NCI-H1436 (cell line): ENCODE data around the gene PTGDS.

Experiments
- DNase-seq: peaks from one replicate; lab custom pipeline; 2025; lab: John Stamatoyannopoulos, UW

PTGDS gene

DNA sequence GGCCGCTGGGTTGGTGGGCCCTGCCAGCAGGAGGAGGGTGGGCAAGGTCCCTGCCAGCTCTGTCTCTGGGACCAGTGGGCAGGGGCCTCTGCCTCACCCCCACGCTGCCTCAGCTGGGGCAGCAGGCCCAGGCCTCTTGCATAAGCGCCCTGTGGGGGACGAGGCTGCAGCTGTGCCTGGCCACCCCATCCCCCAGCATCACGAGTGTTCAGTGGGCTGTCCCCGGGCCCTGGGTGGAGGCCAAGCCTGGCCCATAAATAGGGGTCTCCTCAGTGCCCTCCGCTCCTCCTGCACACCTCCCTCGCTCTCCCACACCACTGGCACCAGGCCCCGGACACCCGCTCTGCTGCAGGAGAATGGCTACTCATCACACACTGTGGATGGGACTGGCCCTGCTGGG is at the start of gene PTGDS:
PTGDS (plus strand) TSS at position 282 of the 400 bp plus-strand sequence; CDS start at position 357, 75 bp downstream.
- no peak for DNase-seq

DNA sequence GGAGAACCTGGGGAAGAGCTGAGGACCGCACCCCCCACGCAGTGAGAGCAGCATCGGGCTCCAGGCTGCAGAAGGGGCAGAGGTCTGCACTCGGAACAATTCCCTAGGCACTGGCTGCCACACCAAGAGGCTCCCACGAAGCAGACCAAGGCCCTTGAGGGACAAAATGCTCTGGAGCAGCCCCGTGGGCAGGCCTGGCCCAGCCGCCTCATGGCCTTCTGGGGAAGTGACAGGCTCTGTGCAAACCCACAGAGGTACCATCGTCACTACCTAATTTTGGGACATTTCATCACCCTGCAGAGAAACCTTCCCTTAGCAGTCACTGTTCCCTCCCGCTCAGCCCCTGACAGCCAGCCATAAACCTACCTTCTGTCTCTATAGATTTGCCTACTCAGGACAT is 48.7 kb upstream of the PTGDS start:
- DNase-seq: no peak

DNA sequence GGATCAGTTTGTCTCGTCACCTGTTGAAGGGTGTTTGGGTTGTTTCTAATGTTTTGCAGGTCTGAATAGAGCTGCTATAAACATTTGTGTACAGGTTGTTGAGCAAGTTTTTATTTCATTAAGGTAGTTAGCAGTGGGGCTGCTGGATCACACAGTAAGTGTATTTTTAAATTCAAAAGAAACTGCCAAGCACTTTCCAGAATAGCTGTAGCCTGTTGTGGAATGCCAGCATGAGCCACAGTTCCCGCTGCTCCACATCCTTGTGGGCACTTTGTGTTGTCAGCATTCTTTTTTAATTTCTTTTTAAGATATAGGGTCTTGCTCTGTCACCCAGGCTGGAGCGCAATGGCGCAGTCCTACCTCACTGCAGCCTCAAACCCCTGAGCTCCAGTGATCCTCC is 47.3 kb upstream of the PTGDS start:
- DNase-seq: no peak

DNA sequence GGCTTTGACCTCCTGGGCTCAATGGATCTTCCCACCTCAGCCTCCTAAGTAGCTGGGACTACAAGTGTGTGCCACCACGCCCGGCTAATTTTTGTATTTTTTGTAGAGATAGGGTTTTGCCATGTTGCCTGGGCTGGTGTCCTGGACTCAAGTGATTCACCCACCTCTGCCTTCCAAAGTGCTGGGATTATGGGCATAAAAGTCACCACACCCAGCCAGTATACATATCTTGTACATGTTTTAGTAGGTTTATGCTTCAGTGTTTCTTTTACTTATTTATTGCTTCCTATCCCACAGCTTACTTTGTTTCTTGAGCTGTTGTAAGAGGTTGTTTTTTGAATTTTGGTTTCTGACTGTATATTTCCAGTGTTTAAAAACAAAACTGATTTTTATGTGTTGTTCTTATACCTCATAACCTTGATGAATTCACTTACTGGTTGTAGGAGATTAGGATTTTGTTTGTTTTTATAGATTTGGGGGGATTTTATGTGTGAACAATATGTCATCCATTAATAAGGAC is 45.6 kb upstream of the PTGDS start:
- DNase-seq: no peak

DNA sequence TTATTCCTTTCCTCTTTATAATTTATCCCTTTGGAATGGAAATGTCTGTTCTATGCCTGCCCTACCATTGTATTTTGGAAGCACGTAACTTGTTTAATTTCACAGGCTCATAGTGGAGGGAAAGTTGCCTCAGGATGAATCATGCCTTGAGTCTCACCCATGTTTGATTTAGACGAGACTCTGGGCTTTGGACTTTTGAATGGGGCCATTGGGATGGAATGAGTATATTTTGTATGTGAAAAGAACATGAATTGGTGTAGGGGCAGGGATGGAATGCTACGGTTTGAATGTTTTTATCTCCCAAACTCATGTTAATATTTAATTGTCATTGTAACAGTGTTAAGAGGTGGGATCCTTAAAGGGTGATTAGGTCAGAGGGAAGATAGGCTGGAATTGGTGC is 43.0 kb upstream of the PTGDS start:
- no peak for DNase-seq

DNA sequence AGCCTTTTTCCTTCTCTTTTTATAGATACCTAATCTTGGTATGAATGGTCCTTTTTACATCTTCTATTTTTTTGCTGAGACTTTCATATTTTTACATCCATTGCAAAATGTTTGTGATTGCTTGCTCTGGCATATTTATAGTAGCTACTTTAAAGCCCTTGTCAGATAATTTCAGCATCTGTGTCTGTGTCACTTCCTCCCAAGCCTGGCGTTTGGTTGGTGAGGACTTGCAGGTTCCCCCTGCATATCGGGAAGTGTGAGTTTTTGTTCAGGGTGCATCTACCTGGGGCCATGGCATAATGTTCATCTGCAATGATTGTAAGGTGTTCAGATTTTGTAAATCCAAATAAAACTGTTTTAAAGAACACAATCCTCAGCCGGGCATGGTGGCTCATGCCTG is 41.7 kb upstream of the PTGDS start:
- DNase-seq: no peak

DNA sequence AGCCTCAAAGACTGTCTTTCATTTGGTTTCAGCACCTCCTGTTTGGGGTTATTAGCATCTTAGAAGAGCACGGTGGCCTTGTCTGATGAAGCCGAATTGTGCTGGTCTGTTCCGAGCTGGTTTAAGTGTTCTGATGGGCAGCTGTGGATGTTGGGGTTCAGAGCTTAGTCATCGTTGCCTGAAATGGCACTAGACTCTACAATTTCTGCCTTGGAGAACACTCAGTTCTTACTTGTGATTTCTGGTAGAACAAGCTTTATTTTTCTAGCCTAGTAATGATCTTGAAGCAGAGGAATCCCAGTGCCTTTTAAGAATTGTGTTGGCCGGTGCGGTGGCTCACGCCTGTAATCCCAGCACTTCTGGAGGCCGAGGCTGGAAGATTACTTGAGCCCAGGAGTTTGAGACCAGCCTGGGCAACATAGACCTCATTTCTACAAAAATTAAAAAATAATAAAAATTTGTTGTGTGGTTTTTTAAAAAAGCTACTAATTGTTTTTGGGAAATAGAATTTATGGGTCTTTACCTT is 40.6 kb upstream of the PTGDS start:
- no peak for DNase-seq

DNA sequence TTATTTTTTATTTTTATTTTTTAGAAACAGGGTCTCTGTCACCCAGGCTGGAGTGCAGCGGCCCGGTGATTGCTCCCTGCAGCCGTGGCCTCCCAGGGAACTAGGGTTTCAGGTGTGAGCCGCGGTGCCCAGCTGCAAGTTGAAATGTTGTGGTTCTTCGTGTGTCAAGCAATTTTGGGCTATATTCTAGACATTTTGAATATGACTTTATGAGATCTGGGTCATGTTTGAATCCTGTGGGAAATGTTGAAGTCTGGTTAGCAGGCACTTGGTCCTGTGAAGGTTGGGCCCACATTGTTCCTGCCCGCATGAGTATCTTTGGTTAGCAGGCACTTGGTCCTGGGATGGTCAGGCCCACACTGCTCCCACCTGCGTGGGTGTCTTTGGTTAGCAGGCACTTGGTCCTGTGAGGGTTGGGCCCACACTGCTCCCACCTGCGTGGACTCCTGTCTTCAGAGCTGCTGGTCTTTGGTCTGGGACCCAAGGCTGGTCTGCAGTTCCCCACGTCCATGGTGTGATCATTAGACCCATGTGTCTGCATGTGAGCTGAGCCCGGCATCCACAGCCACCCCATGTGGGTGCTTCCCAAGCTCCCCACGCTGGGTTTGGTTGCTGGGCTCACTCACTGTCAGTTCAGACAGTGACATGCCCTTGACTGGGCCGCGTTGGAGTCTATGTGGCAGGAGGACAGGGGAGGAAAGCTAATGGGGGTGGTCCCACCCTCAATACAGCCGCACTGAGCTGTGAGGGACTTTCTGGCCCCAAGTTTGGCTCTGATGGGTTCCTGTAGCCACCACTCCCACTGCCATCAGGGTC is 39.9 kb upstream of the PTGDS start:
- DNase-seq: no peak

DNA sequence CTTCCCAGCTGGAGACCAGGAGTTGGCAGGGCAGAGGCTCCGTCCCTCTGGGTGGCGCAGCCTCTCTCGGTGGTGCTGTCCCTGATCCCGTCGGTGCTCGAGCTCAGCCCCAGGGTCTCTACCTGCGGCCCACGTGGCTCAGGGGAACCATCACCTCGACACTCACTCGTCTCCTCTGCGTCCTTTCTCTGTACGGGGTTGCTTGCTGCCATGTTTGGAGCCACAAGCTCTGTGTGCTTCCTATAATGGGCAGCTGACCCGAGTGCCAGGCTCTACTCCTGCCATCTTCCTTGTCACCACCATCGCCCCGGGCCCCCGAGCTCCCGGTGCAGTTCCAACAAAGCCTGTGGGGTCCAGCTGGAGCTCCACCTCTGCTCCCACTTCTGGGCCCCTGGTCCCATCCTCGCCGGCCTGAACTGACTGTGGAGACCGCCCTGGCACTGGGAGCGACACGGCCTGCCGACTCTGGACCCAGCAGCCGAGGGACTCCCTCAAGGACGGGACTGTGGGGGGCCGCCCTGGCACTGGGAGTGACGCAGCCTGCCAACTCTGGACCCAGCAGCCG is 37.8 kb upstream of the PTGDS start:
- no peak for DNase-seq

DNA sequence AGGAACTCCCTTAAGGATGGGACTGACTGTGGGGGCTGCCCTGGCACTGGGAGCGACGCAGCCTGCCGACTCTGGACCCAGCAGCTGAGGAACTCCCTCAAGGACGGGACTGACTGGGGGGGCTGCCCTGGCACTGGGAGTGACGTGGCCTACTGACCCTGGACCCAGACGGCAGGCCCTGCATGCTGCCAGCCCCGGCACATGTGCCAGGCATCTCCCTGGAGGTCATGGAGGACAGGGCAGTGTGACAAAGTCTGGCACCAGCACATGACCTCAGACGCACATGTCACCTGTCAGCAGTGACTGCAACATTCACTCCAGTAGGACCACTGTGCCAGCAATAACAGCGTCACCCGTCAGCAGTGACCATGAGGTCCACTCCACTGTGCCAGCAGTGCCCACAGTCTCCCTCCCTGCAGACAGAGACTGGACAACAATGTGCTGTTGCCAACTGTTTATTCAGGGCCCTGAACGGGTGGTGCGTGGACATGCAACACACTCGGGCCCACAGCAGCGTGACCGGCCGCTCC is 37.2 kb upstream of the PTGDS start:
- no peak for DNase-seq

DNA sequence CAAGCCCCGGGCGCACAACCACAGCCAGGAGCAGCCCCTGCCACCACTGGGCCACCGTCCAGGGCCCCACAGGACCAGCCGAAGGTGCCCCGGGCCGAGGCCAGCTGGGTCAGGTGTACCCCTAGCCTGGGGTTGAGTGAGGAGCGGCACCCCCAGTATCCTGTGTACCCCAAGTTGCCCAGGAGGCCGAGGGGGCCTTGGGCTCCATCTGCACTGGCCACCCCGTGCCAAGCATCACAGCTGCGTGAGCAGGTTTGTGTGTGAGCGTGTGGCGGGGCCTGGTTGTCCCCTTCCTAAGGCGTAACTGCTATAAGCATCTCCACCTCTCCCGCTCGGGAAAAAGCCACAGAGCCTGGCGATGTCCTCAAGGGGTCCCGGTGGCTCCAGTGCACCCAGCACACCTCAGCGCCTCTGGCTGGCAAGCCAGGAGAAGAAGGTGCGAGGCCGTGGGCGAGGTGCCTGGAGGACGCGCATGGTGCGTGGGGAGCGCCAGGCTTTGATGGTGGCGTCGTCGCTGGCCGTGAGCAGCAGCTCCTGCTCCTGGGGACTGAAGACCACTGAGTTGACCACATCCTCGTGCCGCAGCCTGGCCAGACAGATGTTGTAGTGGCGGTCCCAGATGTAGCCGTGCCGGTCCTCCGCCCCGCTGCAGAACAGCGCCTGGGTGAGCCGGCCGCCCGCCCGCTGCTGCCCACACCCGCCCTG is 36.6 kb upstream of the PTGDS start:
- DNase-seq: no peak

DNA sequence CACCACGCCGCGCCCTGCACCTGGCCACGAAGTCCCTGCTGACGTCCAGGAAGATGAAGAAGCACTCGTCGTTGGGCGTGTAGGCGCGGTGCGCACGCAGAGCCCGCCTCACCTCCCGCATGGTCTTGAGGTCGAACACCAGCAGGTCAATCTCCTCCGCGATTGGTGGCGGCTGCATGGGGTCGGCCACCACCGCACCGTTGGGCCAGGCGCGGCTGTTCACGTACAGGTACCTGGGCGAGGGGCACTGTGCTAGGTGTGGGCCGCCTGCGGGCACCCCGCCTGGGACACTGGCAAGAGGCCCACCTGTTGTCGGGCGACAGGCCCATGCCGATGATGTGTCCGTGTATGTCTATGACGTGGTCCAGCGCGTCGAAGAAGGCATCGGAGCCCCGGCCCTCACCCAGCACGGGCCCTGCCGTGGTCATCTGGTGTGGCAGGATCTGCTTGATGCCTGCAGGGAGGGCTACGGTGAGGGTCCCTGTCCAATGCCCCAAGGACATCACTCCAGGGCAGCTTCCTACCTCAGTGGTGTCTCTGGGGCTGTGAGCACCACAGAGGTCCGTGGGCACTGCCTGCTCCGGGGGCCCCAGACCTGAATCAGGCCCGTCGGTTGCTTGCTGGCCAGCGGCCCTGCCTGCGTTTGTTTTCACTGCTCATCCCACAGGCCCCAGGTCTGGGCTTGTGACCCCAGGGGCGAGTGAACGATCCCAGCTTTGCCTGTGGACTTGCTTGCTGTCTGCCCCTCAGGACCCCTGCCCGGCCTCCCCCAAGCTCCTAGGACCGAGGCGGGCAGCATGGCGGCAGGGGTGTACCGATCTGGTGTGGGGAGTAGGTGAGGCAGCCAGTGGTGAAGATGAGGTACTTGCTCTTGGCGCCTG is 35.8 kb upstream of the PTGDS start:
- DNase-seq: no peak

DNA sequence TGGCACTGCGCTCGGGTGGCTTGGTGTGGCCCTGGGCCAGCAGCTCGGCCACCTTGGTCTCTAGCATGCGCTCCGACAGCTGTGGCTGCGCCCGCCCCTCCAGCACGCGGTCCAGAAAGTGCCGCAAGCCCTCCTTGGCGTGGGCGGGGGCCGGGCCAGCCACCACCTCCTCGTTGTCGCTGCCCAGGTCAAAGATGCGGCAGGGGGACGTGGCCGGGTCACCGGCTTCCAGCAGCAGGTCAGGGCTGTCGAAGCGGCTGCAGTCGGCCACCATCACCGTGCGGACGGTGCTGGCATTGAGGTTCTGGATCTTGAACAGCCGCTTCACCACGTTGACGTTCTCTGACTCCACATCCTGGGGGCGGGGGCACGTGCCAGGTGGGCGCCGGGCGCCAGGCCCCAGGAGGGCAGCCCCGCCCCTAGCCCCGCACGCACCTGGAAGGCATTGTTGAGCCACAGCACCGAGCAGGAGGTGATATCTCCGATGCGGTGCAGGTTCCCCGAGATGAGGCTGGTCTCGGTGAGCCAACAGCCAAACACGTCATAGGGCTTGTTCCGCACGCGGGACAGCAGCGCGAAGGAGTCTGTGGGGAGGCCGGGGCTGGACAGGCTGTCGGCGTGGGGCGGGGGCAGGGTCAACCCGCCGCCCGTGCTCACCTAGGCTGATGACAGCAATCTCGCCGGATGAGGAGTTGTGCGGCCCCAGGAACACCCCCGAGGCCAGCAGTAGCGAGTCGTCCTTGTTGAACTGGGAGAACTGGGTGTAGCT is 35.0 kb upstream of the PTGDS start:
- DNase-seq: no peak

DNA sequence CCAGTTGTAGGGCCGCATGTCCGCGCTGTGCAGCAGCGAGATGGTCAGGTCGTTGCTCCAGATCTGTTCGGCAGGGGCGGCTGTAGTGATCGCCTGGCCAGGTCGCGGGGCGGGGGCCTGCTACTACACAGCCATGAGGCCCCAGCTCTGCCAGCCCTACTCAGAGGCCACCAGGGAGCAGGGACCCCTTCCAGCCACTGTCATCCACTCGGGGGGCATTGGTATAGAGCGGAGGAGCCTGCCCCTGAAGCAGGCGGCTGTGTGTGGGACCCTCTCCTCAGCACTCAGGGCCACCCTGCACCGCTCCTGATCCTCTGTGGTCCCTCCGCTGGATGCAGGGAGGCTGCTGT is 34.4 kb upstream of the PTGDS start:
- DNase-seq: no peak

DNA sequence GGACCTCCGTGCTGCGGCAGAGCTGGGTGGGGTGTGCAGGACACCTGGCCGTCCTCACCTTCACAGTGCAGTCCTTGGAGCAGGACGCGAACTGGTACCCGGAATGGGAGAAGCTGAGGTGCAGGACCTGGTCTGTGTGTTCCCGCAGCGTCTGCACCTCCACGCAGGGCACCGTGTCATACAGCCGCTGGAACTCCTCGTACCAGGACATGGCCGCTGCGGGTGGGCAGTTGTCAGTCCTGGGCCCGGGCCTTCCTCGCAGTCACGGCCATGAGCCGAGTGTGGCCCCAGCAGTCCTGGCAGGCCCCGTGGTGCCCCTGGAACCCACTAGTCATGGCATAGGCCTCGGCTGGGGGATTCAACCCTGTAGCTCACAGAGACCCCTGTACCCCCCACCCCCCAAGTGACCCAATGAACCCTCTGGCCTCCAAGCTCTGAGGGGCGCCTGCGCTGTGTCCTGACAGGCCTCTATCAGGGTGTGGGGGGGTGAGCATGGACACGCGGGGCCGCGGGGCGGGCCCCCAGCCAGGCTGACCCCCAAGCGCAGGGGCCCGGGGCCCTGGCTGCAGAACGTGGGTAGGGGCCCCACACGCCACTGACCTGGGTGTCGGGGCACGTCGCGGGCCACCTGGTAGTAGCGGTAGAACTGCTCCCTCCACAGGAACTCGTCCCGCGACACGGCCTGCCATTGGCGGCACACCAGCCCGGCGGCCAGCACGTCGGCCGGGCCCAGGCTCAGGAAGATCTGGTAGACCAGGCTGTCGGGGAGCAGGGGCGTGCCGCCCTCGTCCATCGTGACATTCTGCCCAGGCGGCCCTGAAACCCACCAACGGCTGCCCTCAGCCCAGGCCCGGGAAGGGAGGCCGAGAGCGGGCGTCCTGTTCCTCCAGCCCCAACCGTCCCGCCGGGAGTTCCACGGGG is 33.8 kb upstream of the PTGDS start:
- no peak for DNase-seq

DNA sequence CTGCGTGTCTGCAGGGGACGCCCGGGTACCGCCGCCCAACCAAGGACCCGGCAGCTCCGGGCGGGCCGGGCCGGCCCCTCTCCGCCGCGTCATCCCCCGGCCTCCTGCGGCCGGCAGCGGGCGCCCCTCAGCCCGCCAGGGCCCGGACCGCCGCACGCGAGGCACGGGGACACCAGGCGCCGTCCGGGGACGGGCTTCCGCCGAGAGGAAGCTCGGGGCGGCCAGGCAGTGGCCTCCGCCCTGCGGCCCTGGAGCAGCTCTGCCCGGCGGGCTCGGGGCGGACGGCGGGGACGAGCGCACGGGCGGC is 33.1 kb upstream of the PTGDS start:
- no peak for DNase-seq

DNA sequence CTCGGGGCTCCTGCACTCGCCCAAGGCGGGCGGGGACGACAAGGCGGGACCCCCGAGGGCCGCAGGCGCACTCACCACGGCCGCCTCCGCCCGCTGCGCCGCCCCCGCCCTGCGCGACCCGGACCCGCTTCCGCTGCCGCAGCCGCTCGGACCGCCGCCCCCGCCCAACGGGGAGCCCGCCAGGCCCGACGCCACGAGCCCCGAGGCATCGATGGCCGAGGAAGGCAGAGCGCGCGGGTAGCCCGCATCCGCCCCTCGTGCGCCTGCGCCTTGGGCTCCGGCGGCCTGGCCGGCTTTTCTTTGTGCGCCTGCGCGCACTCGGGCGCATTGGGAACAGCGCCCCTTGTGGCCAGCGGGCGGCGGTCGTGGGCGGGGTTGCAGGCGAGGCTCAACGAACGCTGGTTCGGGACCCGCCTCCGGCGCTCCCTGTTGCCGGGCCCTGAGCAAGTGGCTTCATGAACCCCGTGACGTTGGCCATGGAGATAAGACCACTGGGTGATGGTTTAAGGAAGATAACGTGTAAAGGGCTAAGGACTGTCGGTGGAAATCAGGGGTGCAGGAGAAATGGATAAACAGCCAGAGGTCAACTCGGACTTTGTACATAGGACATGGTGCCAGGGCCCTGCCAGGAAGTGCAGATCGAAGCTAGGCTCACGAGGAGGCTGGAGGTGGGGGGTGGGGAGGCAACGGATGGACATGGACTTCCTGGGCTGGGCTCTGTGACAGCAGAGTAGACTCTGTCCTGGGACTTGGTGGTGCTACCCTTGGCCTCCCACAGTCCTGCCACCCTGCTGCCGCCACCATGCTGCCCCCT is 32.6 kb upstream of the PTGDS start, which contains the start of the genes C8G and FBXW5:
C8G (plus strand) TSS at position 725 of the 814 bp plus-strand sequence; CDS start at position 803, 78 bp downstream.
FBXW5 (minus strand) TSS at position 220 of the 814 bp plus-strand sequence. CDS start 655 bp downstream, outside the sequence.
- DNase-seq: peak; percentile 92

DNA sequence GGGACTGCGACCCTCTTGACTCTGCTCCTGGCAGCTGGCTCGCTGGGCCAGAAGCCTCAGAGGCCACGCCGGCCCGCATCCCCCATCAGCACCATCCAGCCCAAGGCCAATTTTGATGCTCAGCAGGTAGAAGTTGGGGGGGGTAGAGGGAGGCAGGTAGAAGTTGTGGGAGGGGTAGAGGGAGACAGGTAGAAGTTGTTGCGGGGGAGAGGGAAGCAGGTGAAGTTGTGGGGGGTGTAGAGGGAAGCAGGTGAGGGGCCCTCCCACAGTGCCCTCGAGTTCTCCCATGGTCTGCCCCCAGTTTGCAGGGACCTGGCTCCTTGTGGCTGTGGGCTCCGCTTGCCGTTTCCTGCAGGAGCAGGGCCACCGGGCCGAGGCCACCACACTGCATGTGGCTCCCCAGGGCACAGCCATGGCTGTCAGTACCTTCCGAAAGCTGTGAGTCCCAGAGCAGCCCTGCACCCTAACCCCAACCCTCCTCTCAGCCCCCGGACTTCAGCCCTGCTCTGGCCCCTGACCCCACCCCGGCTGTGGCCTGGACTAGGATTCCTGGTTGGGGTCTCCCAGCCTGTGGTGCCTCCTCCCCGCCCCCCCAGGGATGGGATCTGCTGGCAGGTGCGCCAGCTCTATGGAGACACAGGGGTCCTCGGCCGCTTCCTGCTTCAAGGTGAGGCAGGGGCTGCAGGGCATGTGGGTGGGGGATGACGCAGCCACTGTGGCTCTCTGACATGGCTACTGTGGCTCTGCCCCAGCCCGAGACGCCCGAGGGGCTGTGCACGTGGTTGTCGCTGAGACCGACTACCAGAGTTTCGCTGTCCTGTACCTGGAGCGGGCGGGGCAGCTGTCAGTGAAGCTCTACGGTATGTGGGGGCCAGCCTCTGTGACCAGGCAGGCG is 31.7 kb upstream of the PTGDS start:
- DNase-seq: no peak
